ENCODE measurements around the gene HOXA3. TPM values are rescaled to one million over a fixed set of nuclear protein-coding genes. Genes with fewer than 3 reads are reported as not detected.

Gene HOXA3
- total and polyA plus RNA-seq, 2 experiments from 2014 or later = 0.83 to 4.1 TPM

DNA sequence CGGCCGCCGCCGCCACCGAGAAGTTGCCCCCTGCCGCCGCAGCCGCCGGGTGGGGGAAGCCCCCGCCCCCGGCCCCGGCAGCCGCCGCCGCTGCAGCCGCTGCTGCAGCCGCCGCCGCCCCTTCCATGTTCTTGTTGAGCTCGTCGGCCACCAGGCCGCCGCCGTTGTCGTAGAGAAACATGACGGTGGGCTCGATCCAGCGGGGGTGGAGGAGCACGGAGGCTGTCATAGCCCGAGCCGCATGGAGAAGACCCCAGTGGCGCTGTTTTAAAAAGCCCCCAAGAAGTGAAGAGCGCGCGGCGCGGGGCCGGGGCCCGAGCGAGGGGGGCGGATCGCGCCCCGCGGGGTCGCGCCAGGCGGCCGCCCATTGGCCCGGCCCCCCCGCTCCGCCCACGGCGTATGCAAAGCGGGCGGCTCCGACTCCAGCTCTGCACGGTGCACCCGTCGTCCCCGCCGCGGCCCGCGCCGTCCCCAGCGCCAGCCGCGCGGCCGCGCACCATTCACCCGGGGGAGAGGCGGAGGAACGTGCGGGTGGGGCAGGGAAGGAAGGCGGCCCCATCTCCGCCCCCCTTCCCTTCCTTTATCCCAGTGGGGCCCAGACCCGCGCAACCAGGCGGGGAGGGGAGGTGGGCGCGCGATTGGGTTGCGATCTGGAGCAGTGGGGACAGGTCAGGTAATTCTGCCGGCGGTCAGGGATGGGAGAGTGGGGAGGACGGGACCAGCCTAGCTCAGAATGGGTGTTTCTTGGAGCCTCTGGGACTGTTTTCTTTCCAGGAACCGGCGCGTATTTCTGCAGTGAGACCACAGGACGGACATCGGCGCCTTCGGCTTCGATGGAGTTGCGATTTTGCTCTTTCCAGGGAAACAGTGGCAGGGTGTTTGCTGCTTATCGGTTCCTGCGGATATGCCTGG lies 47.7 kb upstream of the HOXA3 start, which contains the start of gene HOXA13:
HOXA13 (minus strand) TSS at position 243 of the 912 bp plus-strand sequence; CDS start at position 229, 14 bp downstream.
- peak; percentile 75 for TF ChIP-seq EZH2 (IDR thresholded peaks at IDR 0.05; ENCODE audit: borderline replicate concordance)
- no peak for TF ChIP-seq EZH2phosphoT487 (IDR thresholded peaks at IDR 0.05; ENCODE audit: low read depth, severe bottlenecking, unreplicated experiment)
- Histone ChIP-seq H3K9me2 (replicated peaks; ENCODE audit: insufficient read depth) (no peaks in the 10 kb centered on the region), H3K27me3 (peaks cover 80% of the 10 kb centered on the region), H3K79me2 (peaks cover 80% of the 10 kb centered on the region), H3K4me3 (peak within 1 kb of the TSS; percentile 59), H4K20me1 (ENCODE audit: insufficient read depth, poor library complexity, severe bottlenecking) (peaks cover 27% of the 10 kb centered on the region), H3K9me3 (ENCODE audit: low read depth) (no peaks in the 10 kb centered on the region), H3K4me2 (peak within 1 kb of the TSS; percentile 96), H3K36me3 (replicated peaks; ENCODE audit: insufficient read depth, low read depth) (no peaks in the 10 kb centered on the region), H3K27ac (peak within 1 kb of the TSS; percentile 82), H3K4me1 (ENCODE audit: insufficient read depth) (peaks cover under 1% of the 10 kb centered on the region), H2AFZ (no peak within 1 kb of the TSS)
- WGBS (ENCODE audit: low lambda C conversion rate, missing lambda C conversion rate) = 1% methylated on average over 66 of the region's 99 CpGs
- DNase-seq (ENCODE audit: low spot score) = peak; percentile 89

DNA sequence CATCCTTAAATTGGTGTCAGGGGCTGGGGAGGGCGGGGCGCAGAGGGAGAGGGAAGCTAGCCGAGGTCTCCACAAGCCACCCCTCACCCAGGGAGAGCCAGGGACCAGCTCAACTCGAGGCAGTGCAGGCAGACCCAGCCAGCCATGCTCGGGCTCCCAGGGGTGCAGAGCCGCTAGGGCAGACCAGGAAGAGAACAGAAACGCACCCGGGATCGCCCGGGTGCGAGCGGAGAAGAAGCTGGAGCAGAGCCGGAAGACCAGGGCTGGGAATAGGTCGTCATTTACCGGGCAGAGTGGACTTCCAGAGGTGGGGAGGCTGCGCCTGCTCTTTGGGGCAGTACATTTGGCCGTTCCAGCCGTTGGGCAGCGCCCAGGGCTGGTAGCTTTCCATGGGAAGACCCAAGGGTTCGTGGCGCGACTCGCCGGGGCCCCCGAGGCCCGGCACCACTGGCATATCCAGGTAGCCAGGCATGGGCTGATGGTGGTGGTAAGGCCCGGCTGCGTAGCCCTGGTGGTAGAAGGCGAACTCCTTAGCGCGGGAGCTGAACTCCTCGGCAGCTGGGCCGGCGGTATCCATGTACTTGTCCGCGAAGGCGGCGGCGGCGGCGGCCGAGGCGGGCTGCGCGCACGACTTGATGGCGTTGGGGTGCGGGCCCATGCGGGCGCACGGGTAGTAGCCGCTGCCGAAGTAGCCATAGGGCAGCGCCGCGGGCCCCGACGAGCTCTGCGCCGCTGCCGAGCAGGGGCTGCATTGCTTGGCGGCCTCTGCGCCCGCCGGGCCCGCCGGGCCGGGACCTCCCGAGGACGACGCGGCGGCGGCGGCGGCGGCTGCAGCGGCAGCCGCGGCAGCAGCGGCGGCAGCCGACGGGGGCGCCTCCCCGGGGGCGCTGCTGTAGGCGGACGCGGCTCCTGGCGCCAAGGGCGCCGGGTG lies 46.8 kb upstream of the HOXA3 start:
- peak overlapping the region; percentile 25 for H3K4me3 ChIP-seq
- WGBS (ENCODE audit: low lambda C conversion rate, missing lambda C conversion rate) = 4% methylated on average over 69 of the region's 93 CpGs
- H2AFZ ChIP-seq = no peak overlapping the region
- DNase-seq (ENCODE audit: low spot score) = no peak
- H4K20me1 ChIP-seq (ENCODE audit: insufficient read depth, poor library complexity, severe bottlenecking) = peaks cover 36% of the 10 kb centered on the region
- H3K9me2 ChIP-seq (replicated peaks; ENCODE audit: insufficient read depth) = no peaks in the 10 kb centered on the region
- no peaks in the 10 kb centered on the region for H3K9me3 ChIP-seq (ENCODE audit: low read depth)
- no peaks in the 10 kb centered on the region for H3K36me3 ChIP-seq (replicated peaks; ENCODE audit: insufficient read depth, low read depth)
- peaks cover 80% of the 10 kb centered on the region for H3K27me3 ChIP-seq
- peak overlapping the region; percentile 96 for H3K4me2 ChIP-seq
- peaks cover 80% of the 10 kb centered on the region for H3K79me2 ChIP-seq
- no peaks in the 10 kb centered on the region for H3K4me1 ChIP-seq (ENCODE audit: insufficient read depth)
- TF ChIP-seq EZH2 (IDR thresholded peaks at IDR 0.05; ENCODE audit: borderline replicate concordance) (peak; percentile 63), EZH2phosphoT487 (IDR thresholded peaks at IDR 0.05; ENCODE audit: low read depth, severe bottlenecking, unreplicated experiment) (no peak)
- TF ChIP-seq, protein P1, sequence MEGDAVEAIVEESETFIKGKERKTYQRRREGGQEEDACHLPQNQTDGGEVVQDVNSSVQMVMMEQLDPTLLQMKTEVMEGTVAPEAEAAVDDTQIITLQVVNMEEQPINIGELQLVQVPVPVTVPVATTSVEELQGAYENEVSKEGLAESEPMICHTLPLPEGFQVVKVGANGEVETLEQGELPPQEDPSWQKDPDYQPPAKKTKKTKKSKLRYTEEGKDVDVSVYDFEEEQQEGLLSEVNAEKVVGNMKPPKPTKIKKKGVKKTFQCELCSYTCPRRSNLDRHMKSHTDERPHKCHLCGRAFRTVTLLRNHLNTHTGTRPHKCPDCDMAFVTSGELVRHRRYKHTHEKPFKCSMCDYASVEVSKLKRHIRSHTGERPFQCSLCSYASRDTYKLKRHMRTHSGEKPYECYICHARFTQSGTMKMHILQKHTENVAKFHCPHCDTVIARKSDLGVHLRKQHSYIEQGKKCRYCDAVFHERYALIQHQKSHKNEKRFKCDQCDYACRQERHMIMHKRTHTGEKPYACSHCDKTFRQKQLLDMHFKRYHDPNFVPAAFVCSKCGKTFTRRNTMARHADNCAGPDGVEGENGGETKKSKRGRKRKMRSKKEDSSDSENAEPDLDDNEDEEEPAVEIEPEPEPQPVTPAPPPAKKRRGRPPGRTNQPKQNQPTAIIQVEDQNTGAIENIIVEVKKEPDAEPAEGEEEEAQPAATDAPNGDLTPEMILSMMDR (IDR thresholded peaks at IDR 0.05; ENCODE audit: poor library complexity) = no peak
- H3K27ac ChIP-seq = peak overlapping the region; percentile 36

DNA sequence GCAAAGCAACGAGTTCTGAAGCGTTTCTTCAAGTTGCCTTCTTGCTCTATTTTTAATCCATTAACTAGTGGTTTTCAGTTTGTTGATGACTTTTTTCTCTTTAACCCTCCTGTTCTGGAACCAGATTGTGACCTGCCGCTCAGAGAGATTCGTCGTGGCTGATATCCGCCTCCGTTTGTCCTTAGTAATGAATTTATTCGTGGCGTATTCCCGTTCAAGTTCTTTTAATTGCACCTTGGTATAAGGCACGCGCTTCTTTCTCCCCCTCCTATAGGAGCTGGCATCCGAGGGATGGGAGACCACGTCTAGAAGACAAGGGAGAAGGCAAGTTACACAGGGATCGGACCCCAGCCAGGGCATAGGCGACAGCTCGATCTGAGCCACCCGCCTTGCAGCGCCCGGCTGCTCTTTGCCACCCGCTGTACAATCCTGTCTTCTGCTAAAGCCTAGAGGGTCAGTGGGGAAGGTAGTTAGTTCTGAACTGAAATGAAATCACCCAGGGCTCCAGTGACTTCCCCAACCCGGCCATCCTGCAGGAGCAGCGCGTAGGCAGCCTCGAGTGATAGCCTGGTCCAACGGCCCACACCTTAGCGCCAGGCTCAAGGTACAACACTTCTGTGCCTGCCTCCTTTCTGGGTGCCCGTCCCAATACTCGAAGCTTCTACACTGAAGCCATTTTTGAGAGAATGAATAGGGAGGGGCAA lies 45.9 kb upstream of the HOXA3 start:
- no peaks in the 10 kb centered on the region for H3K9me3 ChIP-seq (ENCODE audit: low read depth)
- peaks cover 36% of the 10 kb centered on the region for H4K20me1 ChIP-seq (ENCODE audit: insufficient read depth, poor library complexity, severe bottlenecking)
- no peaks in the 10 kb centered on the region for H3K4me1 ChIP-seq (ENCODE audit: insufficient read depth)
- H3K4me2 ChIP-seq = peak overlapping the region; percentile 96
- peaks cover 84% of the 10 kb centered on the region for H3K79me2 ChIP-seq
- no peaks in the 10 kb centered on the region for H3K36me3 ChIP-seq (replicated peaks; ENCODE audit: insufficient read depth, low read depth)
- peaks cover 80% of the 10 kb centered on the region for H3K27me3 ChIP-seq
- no peak overlapping the region for H2AFZ ChIP-seq
- no peak for DNase-seq (ENCODE audit: low spot score)
- H3K4me3 ChIP-seq = peak overlapping the region; percentile 25
- TF ChIP-seq, protein P1 (IDR thresholded peaks at IDR 0.05; ENCODE audit: poor library complexity) = no peak
- TF ChIP-seq EZH2 (IDR thresholded peaks at IDR 0.05; ENCODE audit: borderline replicate concordance) = peak; percentile 85
- H3K9me2 ChIP-seq (replicated peaks; ENCODE audit: insufficient read depth) = no peaks in the 10 kb centered on the region
- H3K27ac ChIP-seq = peak overlapping the region; percentile 36
- WGBS (ENCODE audit: low lambda C conversion rate, missing lambda C conversion rate) = 11% methylated on average over 29 of the region's 29 CpGs

Data from hepatocyte (in vitro differentiated cells).